Measurements from ENCODE around the gene FBXO2. TPM values are rescaled to one million over a fixed set of nuclear protein-coding genes. Genes with fewer than 3 reads are reported as not detected.

FBXO2 gene
- total and polyA plus RNA-seq, 9 of the 15 experiments (the other 6 are each of a cell fraction or from before 2014, with no cell fraction given) = 0.04 to 1.9 (median 0.27) TPM

DNA sequence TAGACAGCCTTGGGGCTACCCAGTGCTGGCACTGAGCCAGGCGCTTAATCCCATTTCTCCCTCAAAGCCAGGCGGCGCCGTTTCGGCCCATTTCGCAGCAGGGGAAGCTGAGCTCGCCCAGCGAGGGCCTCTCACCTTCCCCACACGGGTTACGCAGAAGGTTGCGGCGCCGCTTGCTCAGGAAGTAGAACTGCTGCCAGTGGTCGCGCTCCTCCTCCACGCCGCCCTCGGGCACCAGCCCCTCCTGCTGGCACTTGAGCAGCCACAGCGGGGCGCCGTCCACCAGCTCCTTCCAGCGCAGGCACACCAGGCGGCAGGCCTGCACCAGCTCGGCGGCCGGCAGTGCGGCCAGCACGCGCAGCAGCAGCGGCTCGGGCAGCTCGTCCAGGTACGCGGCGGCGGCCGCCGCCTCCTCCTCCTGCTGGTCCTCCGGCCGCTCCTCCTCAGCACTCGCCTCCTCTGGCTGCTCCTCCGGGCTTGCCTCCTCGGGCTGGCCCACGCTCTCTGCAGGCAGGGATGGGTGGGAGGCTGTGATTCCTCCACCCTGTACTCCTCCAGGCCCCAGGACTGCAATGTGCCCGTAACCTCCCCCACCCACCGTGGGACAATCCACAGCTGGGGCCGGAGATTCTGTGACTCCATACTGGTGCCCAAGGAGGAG is 3.8 kb downstream of the FBXO2 start (continued):
- no peak for TF ChIP-seq ZNF668 (CRISPR knock-in tag; IDR thresholded peaks at IDR 0.05)
- TF ChIP-seq, protein P1, sequence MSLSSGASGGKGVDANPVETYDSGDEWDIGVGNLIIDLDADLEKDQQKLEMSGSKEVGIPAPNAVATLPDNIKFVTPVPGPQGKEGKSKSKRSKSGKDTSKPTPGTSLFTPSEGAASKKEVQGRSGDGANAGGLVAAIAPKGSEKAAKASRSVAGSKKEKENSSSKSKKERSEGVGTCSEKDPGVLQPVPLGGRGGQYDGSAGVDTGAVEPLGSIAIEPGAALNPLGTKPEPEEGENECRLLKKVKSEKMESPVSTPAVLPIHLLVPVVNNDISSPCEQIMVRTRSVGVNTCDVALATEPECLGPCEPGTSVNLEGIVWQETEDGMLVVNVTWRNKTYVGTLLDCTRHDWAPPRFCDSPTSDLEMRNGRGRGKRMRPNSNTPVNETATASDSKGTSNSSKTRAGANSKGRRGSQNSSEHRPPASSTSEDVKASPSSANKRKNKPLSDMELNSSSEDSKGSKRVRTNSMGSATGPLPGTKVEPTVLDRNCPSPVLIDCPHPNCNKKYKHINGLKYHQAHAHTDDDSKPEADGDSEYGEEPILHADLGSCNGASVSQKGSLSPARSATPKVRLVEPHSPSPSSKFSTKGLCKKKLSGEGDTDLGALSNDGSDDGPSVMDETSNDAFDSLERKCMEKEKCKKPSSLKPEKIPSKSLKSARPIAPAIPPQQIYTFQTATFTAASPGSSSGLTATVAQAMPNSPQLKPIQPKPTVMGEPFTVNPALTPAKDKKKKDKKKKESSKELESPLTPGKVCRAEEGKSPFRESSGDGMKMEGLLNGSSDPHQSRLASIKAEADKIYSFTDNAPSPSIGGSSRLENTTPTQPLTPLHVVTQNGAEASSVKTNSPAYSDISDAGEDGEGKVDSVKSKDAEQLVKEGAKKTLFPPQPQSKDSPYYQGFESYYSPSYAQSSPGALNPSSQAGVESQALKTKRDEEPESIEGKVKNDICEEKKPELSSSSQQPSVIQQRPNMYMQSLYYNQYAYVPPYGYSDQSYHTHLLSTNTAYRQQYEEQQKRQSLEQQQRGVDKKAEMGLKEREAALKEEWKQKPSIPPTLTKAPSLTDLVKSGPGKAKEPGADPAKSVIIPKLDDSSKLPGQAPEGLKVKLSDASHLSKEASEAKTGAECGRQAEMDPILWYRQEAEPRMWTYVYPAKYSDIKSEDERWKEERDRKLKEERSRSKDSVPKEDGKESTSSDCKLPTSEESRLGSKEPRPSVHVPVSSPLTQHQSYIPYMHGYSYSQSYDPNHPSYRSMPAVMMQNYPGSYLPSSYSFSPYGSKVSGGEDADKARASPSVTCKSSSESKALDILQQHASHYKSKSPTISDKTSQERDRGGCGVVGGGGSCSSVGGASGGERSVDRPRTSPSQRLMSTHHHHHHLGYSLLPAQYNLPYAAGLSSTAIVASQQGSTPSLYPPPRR (CRISPR knock-in tag; IDR thresholded peaks at IDR 0.05; ENCODE audit: borderline replicate concordance) = no peak
- TF ChIP-seq TEAD4 (IDR thresholded peaks at IDR 0.05; ENCODE audit: low read length) = peak; percentile 24; the same call in 1 of the 2 replicates
- no peak for TF ChIP-seq TEAD4 (CRISPR knock-in tag; IDR thresholded peaks at IDR 0.05; ENCODE audit: borderline replicate concordance)
- no peak for TF ChIP-seq ZFP1 (CRISPR knock-in tag; IDR thresholded peaks at IDR 0.05)
- no peak for TF ChIP-seq RBBP5 (IDR thresholded peaks at IDR 0.05; ENCODE audit: borderline replicate concordance, insufficient read depth, low read length, poor library complexity, severe bottlenecking)
- no peak for TF ChIP-seq POLR2AphosphoS2 (IDR thresholded peaks at IDR 0.05; ENCODE audit: low read length)
- TF ChIP-seq TAF15 (IDR thresholded peaks at IDR 0.05; ENCODE audit: low read depth, low read length) = no peak
- no peak for TF ChIP-seq FOXM1 (IDR thresholded peaks at IDR 0.05; ENCODE audit: low read depth)
- TF ChIP-seq FOXM1 (CRISPR knock-in tag; IDR thresholded peaks at IDR 0.05; ENCODE audit: low read depth) = peak; percentile 75; the same call in 1 of the 2 replicates
- peak; percentile 87 to 97 for TF ChIP-seq MAZ (CRISPR knock-in tag; conservative IDR thresholded peaks at IDR 0.05 in 1 of 2, IDR thresholded peaks at IDR 0.05 in 1 of 2)
- TF ChIP-seq, protein P2, sequence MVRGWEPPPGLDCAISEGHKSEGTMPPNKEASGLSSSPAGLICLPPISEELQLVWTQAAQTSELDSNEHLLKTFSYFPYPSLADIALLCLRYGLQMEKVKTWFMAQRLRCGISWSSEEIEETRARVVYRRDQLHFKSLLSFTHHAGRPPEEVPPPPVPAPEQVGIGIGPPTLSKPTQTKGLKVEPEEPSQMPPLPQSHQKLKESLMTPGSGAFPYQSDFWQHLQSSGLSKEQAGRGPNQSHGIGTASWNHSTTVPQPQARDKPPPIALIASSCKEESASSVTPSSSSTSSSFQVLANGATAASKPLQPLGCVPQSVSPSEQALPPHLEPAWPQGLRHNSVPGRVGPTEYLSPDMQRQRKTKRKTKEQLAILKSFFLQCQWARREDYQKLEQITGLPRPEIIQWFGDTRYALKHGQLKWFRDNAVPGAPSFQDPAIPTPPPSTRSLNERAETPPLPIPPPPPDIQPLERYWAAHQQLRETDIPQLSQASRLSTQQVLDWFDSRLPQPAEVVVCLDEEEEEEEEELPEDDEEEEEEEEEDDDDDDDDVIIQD (CRISPR knock-in tag; IDR thresholded peaks at IDR 0.05) = no peak
- peak; percentile 91 for TF ChIP-seq NFIX (CRISPR knock-in tag; IDR thresholded peaks at IDR 0.05; ENCODE audit: low read depth)
- no peak for TF ChIP-seq ZNF699 (CRISPR knock-in tag; IDR thresholded peaks at IDR 0.05; ENCODE audit: insufficient replicate concordance)
- no peak; the same call in 1 of the 2 replicates for TF ChIP-seq FOXP1 (CRISPR knock-in tag; IDR thresholded peaks at IDR 0.05)

Measured in K562 (cell line).